Neural cell (in vitro differentiated cells): ENCODE data around the gene ZMYND19. TPM values are rescaled to one million over a fixed set of nuclear protein-coding genes. Genes with fewer than 3 reads are reported as not detected.

Source experiments
- H2AFZ ChIP-seq: fragments of 200-600, 300-800 bp; sonication (generic), shearing (Covaris generic); 2 replicates; pipeline ENCODE4 v1.6.0; 2014; ENCODE audit warnings: low read depth, mild to moderate bottlenecking, antibody characterized with exemption, low read length, moderate library complexity
- H3F3A ChIP-seq: fragments of 200-600 bp; shearing (Covaris generic); 2 replicates; pipeline ENCODE4 v1.6.1; 2016; ENCODE audit warnings: mild to moderate bottlenecking, moderate library complexity, mixed read lengths, antibody characterized with exemption, low read length; ENCODE audit not compliant: insufficient read depth, poor library complexity, severe bottlenecking
- H3K27ac ChIP-seq: fragments of 200-600, 300-800 bp; sonication (generic), shearing (Covaris generic); 2 replicates; pipeline ENCODE4 v1.5.1; 2014; ENCODE audit warnings: mild to moderate bottlenecking, low read length, moderate library complexity
- H3K27me3 ChIP-seq: fragments of 300-800, 200-600 bp; sonication (generic), shearing (Covaris generic); 2 replicates; pipeline ENCODE4 v1.6.0; 2014; ENCODE audit warnings: mild to moderate bottlenecking, low read depth, low read length, moderate library complexity; ENCODE audit not compliant: insufficient read depth
- H3K36me3 ChIP-seq: fragments of 300-800, 200-600 bp; sonication (generic), shearing (Covaris generic); 2 replicates; pipeline ENCODE4 v1.5.1; 2014; ENCODE audit warnings: mild to moderate bottlenecking, antibody characterized with exemption, low read length, moderate library complexity; ENCODE audit not compliant: insufficient read depth
- H3K4me2 ChIP-seq: fragments of 300-800, 200-600 bp; sonication (generic), shearing (Covaris generic); 2 replicates; pipeline ENCODE4 v1.6.0; 2014; ENCODE audit warnings: mild to moderate bottlenecking, low read length
- H3K4me3 ChIP-seq: fragments of 300-800, 200-600 bp; sonication (generic), shearing (Covaris generic); 2 replicates; pipeline ENCODE4 v1.5.1; 2014; ENCODE audit warnings: mild to moderate bottlenecking, low read length, moderate library complexity
- H3K79me2 ChIP-seq: fragments of 200-600 bp; shearing (Covaris generic); replicated peaks from 2 replicates; pipeline ENCODE4 v1.6.0; 2014; ENCODE audit warnings: mild to moderate bottlenecking, low read length, moderate library complexity; ENCODE audit not compliant: insufficient read depth
- H3K9ac ChIP-seq: fragments of 300-800, 200-600 bp; sonication (generic), shearing (Covaris generic); 2 replicates; pipeline ENCODE4 v1.6.1; 2016; ENCODE audit warnings: mild to moderate bottlenecking, low read length, mixed read lengths
- H3K9me2 ChIP-seq: fragments of 200-600 bp; shearing (Covaris generic); 2 replicates; pipeline ENCODE4 v1.6.1; 2016; ENCODE audit warnings: mild to moderate bottlenecking, low read length, mixed read lengths; ENCODE audit not compliant: insufficient read depth
- H3K9me3 ChIP-seq: fragments of 200-600, 300-800 bp; sonication (generic), shearing (Covaris generic); 2 replicates; pipeline ENCODE4 v1.6.1; 2016; ENCODE audit warnings: mild to moderate bottlenecking, mixed run types, low read length, moderate library complexity, mixed read lengths
- H4K20me1 ChIP-seq: fragments of 200-600 bp; shearing (Covaris generic); 2 replicates; pipeline ENCODE4 v1.6.1; 2016; ENCODE audit warnings: mild to moderate bottlenecking, mixed run types; ENCODE audit not compliant: insufficient read depth
- EP300 ChIP-seq: fragments of 450-650 bp; conservative IDR thresholded peaks from 2 replicates; pipeline ENCODE4 v1.6.1; 2014; ENCODE audit warnings: antibody characterized with exemption, mild to moderate bottlenecking, moderate library complexity; ENCODE audit not compliant: poor library complexity, severe bottlenecking
- EZH2 ChIP-seq: fragments of 200-600, 300-800 bp; shearing (Covaris generic), sonication (generic); IDR thresholded peaks from 2 replicates; pipeline ENCODE4 v1.6.1; 2014; ENCODE audit warnings: antibody characterized with exemption, low read length, borderline replicate concordance, mild to moderate bottlenecking; ENCODE audit not compliant: insufficient read depth, poor library complexity, severe bottlenecking
- MXI1 ChIP-seq: fragments of 450-650 bp; conservative IDR thresholded peaks from 2 replicates; pipeline ENCODE4 v1.6.1; 2014; ENCODE audit warnings: antibody characterized with exemption, mild to moderate bottlenecking; ENCODE audit not compliant: poor library complexity, severe bottlenecking
- POLR2AphosphoS5 ChIP-seq: IDR thresholded peaks from 2 replicates; pipeline ENCODE4 v1.6.1; 2012
- RAD21 ChIP-seq: fragments of 450-650 bp; conservative IDR thresholded peaks from 2 replicates; pipeline ENCODE4 v1.6.1; 2014; ENCODE audit warnings: antibody characterized with exemption, mild to moderate bottlenecking, moderate library complexity
- SMC3 ChIP-seq: fragments of 450-650 bp; conservative IDR thresholded peaks from 2 replicates; pipeline ENCODE4 v1.6.1; 2014; ENCODE audit warnings: antibody characterized with exemption, mild to moderate bottlenecking, moderate library complexity; ENCODE audit not compliant: poor library complexity
- TAF1 ChIP-seq: IDR thresholded peaks from 2 replicates; pipeline ENCODE4 v1.6.1; 2012; ENCODE audit warnings: low read depth
- polyA plus RNA-seq: library from polyadenylated mRNA; depleted of rRNA; stranded (reverse); fragments of >200 nt; gene quantifications from 2 replicates; pipeline ENCODE4 v1.2.3, GENCODE V29; 2014
- TF ChIP-seq, protein P1 (sequence below): fragments of 450-650 bp; IDR thresholded peaks from 2 replicates; pipeline ENCODE4 v1.5.1; 2014; ENCODE audit warnings: antibody characterized with exemption, mild to moderate bottlenecking, moderate library complexity; ENCODE audit not compliant: poor library complexity, severe bottlenecking
- TF ChIP-seq, protein P2 (sequence below): IDR thresholded peaks from 2 replicates; pipeline ENCODE4 v1.6.1; 2012; ENCODE audit warnings: borderline replicate concordance

Gene ZMYND19
- polyA plus RNA-seq, 1 donor from 2014 or later: 54.8 TPM

DNA sequence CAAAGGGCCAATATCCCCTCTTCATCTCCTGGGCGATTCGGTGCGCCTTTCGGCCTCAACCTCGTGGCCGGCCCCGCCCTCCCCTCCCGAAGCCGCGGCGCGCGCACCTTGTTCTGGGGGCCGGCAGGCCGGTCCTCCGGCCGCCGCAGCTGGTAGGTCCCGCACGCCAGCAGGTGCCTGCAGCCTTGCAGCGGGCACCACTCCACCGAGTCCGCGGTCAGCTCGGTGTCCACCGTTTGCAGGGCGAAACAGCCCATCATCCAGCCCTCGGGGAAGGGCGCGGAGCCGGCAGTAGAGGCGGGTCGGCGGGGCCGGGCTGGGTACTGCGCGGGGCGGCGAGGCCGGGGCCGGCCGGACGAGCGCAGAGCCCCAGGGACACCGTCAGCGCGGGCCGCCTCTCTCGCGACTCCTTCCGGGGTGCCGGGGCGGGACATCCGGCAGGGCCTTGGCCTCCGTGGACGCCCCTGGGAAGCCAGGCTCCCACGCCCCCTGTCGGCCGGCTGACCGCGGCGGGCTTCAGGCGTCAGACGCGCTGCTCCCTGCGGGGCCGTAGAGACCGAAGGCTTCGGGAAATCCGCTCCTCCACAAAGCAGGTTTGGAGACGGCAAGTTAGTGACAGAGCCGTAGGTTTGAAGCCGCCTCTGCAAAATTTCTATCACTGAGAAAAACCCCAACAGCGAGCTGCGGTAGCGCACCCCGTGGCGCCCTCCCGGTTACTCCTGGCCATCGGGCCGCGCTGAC lies 11.6 kb downstream of the ZMYND19 start, which contains the start of gene DPH7:
Gene DPH7, minus strand, starts transcription at position 408 of the 741 bp plus-strand sequence. Its CDS starts 148 bp downstream, at position 260.
- Histone ChIP-seq H3K9me3 (no peaks in the 10 kb centered on the region), H3K27ac (peak within 1 kb of the TSS; percentile 68), H3K4me3 (peak within 1 kb of the TSS; percentile 99), H3K9me2 (no peaks in the 10 kb centered on the region), H3K9ac (peak within 1 kb of the TSS; percentile 88), H3K79me2 (peaks cover 14% of the 10 kb centered on the region), H4K20me1 (no peaks in the 10 kb centered on the region), H3K27me3 (no peaks in the 10 kb centered on the region), H3K4me2 (peak within 1 kb of the TSS; percentile 86), H3F3A (no peaks in the 10 kb centered on the region), H2AFZ (peak within 1 kb of the TSS; percentile 65), H3K36me3 (no peaks in the 10 kb centered on the region)
- TF ChIP-seq POLR2AphosphoS5 (peak; percentile 69), SMC3 (peak; percentile 53), EZH2 (no peak), MXI1 (peak; percentile 91), TAF1 (no peak), RAD21 (peak; percentile 47), EP300 (peak; percentile 68)
- TF ChIP-seq, protein P1, sequence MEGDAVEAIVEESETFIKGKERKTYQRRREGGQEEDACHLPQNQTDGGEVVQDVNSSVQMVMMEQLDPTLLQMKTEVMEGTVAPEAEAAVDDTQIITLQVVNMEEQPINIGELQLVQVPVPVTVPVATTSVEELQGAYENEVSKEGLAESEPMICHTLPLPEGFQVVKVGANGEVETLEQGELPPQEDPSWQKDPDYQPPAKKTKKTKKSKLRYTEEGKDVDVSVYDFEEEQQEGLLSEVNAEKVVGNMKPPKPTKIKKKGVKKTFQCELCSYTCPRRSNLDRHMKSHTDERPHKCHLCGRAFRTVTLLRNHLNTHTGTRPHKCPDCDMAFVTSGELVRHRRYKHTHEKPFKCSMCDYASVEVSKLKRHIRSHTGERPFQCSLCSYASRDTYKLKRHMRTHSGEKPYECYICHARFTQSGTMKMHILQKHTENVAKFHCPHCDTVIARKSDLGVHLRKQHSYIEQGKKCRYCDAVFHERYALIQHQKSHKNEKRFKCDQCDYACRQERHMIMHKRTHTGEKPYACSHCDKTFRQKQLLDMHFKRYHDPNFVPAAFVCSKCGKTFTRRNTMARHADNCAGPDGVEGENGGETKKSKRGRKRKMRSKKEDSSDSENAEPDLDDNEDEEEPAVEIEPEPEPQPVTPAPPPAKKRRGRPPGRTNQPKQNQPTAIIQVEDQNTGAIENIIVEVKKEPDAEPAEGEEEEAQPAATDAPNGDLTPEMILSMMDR: peak; percentile 98
- TF ChIP-seq, protein P2, sequence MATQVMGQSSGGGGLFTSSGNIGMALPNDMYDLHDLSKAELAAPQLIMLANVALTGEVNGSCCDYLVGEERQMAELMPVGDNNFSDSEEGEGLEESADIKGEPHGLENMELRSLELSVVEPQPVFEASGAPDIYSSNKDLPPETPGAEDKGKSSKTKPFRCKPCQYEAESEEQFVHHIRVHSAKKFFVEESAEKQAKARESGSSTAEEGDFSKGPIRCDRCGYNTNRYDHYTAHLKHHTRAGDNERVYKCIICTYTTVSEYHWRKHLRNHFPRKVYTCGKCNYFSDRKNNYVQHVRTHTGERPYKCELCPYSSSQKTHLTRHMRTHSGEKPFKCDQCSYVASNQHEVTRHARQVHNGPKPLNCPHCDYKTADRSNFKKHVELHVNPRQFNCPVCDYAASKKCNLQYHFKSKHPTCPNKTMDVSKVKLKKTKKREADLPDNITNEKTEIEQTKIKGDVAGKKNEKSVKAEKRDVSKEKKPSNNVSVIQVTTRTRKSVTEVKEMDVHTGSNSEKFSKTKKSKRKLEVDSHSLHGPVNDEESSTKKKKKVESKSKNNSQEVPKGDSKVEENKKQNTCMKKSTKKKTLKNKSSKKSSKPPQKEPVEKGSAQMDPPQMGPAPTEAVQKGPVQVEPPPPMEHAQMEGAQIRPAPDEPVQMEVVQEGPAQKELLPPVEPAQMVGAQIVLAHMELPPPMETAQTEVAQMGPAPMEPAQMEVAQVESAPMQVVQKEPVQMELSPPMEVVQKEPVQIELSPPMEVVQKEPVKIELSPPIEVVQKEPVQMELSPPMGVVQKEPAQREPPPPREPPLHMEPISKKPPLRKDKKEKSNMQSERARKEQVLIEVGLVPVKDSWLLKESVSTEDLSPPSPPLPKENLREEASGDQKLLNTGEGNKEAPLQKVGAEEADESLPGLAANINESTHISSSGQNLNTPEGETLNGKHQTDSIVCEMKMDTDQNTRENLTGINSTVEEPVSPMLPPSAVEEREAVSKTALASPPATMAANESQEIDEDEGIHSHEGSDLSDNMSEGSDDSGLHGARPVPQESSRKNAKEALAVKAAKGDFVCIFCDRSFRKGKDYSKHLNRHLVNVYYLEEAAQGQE: no peak

DNA sequence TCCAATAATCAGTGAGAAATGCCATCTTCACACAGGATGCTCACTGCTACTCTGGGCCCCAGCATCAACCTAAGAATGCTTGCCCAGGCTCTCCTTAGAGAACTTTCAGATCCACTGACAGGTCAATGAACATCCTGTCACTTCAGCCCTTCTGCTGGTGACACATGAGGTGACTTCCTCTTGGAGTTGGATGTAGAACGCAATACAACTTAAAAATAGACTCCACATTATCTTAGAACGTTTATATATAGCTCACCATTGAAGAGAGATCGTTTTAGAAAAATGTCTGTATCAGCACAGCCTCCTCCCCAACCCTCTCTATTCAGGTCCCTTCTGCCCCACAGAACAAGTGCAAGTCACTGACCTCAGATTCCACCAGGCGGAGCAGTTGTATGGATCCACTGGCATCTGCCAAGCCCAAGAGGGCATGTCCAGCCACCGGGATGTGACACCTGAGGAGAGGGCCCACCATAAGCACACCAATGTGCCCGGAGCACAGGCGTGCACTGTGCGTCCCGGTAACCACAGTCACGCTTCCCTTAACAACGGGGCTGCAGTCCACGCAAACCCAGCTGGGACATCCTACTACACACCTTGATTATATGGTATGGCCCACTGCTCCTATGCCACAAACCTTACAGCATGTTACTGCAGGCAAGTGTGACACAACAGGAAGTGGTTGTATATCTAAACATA lies 14.4 kb downstream of the ZMYND19 start:
- no peak overlapping the region for H3K4me2 ChIP-seq
- H3K4me3 ChIP-seq: no peak overlapping the region
- no peak overlapping the region for H2AFZ ChIP-seq
- no peaks in the 10 kb centered on the region for H3K9me2 ChIP-seq
- peaks cover 14% of the 10 kb centered on the region for H3K79me2 ChIP-seq
- no peaks in the 10 kb centered on the region for H3K27me3 ChIP-seq
- TF ChIP-seq EZH2 (no peak), TAF1 (no peak), POLR2AphosphoS5 (no peak), MXI1 (no peak), RAD21 (no peak), EP300 (no peak)
- TF ChIP-seq, protein P1: no peak
- H3K9ac ChIP-seq: no peak overlapping the region
- H3K9me3 ChIP-seq: no peaks in the 10 kb centered on the region
- H3F3A ChIP-seq: no peaks in the 10 kb centered on the region
- no peaks in the 10 kb centered on the region for H4K20me1 ChIP-seq
- H3K36me3 ChIP-seq: no peaks in the 10 kb centered on the region
- no peak overlapping the region for H3K27ac ChIP-seq
